Breast epithelium (tissue), 3 donors: ENCODE data around the gene GPBP1.

Experiments
- CTCF ChIP-seq, 3 donors: fragments of 450-650 bp; IDR thresholded peaks; one replicate each; pipeline ENCODE4 v1.5.1; 2016 to 2017; ENCODE audit warnings: antibody characterized with exemption in 3 of 3, mild to moderate bottlenecking in 3 of 3, moderate library complexity in 3 of 3
- POLR2A ChIP-seq: fragments of 450-650 bp; IDR thresholded peaks from one replicate; pipeline ENCODE4 v1.6.1; 2016; ENCODE audit warnings: antibody characterized with exemption, mild to moderate bottlenecking, moderate library complexity
- POLR2AphosphoS5 ChIP-seq, 3 donors: sonication (generic); formaldehyde crosslinking; IDR thresholded peaks; one replicate each; pipeline ENCODE4 v1.6.1; 2017; ENCODE audit warnings: antibody characterized with exemption in 3 of 3

GRCh38 chr5:57258052-57258451, 84.2 kb downstream of the GPBP1 start:
- TF ChIP-seq CTCF (IDR thresholded peaks at IDR 0.05) (no peak), POLR2A (no peak), POLR2AphosphoS5 (IDR thresholded peaks at IDR 0.05) (no peak)
